CD4-positive, alpha-beta T cell treated with Interleukin-2 at 100 ng/mL for 4 hours (primary cell): ENCODE results near the gene CCNL2.

Source experiments
- DNase-seq: peaks from one replicate; pipeline ENCODE4 v3.0.0-alpha.2; 2020; ENCODE audit warnings: low spot score

The CCNL2 gene

GRCh38 chr1:1341549-1342021 lies 57.5 kb downstream of the CCNL2 start:
- DNase-seq: no peak

GRCh38 chr1:1340791-1341548 lies 58.2 kb downstream of the CCNL2 start:
- DNase-seq: no peak

GRCh38 chr1:1340185-1340584 lies 59.0 kb downstream of the CCNL2 start:
- no peak for DNase-seq

- DNase-seq: no peak
These were observed 60.9 kb downstream of the CCNL2 start for GRCh38 chr1:1338278-1338677.

GRCh38 chr1:1337793-1338147 lies 61.4 kb downstream of the CCNL2 start:
- no peak for DNase-seq

- DNase-seq: no peak
These were observed 62.0 kb downstream of the CCNL2 start for GRCh38 chr1:1336931-1337792.

- no peak for DNase-seq
These were observed 62.7 kb downstream of the CCNL2 start for GRCh38 chr1:1336446-1336845.

GRCh38 chr1:1335792-1336248 lies 63.3 kb downstream of the CCNL2 start:
- no peak for DNase-seq
